Measurements from ENCODE around the gene HPCAL4.

DNA sequence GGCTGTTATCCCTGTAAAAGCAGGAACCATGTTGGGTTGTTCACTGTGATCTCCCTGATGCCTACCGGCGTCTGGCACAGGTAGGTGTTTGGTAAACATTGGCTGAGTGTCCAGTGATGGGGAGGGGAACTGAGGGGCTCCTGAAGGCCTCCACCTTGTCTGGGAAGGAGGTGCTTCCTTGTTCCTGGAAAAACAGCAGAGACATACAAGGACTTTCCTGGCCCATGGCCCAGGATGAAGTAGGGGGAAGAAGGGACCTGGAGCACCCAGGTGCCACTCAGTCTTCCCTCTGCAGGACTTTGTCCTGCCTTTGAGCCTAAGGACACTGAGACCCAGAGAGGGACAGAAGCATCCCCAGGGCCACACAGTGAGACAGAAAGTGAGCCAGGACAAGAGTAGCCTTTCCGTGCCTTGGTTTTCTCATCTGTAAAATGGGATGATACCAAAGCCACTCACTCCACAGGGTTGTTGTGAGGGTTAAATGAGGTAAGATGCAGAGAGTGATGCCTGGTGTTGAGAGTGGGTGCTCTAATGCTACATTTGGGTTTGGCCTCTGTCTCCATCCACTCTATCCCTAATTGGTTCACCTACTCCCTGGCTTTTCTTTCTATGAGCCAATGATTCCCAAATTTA is 45.7 kb downstream of the HPCAL4 start:
- TF ChIP-seq EZH2phosphoT487 (IDR thresholded peaks at IDR 0.05; ENCODE audit: insufficient read depth, low read depth): no peak
- TF ChIP-seq EZH2 (IDR thresholded peaks at IDR 0.05; ENCODE audit: insufficient read depth, poor library complexity, severe bottlenecking): no peak
